NCI-H2107 treated with DMSO at 0.1 percent for 48 hours (cell line): ENCODE data around the gene UBE2L3.
"Not testable (repeated sequence)": the region's sequence is repeated elsewhere in the genome, so short reads cannot be mapped to it uniquely, and the experiment has no call there.

Experiments
- DNase-seq: peaks from one replicate; lab custom pipeline; 2025; ENCODE audit not compliant: unreplicated experiment; lab: John Stamatoyannopoulos, UW

Gene UBE2L3

DNA sequence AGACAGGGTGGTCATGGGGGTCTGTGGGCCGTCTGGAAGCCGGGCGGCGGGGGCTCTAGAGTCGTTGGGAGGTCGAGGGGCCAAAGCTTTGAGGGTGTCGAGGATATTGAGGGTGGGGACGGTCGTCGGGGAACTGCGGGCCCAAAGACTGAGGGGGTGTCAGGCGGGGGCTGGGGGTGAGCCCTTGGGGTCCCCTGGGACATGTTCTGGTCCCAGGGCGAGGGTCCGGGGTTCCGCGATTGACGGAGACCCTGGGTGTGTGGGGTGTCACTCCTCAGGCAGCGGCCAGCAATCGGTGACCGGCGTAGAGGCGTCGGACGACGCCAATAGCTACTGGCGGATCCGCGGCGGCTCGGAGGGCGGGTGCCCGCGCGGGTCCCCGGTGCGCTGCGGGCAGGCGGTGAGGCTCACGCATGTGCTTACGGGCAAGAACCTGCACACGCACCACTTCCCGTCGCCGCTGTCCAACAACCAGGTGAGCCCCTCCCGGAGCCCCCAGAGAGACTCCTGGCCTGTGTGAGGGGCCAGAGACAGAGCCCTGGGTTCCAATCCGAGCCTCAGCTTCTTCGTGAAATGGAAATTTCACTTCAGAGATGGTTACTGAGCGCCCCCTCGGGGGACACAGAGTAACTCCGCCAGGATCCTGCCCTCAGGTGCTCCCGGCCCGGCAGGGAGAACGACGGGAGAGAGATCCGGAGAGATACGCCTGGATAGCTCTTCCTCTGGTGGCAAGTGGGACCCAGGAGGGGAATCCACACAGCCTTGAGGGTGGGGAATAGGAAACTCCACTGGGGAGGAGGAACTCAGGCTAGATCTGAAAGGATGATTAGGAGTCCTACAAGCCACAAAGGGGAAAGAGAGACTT lies 75.3 kb downstream of the UBE2L3 start:
- DNase-seq: no peak

- no peak for DNase-seq
Observed at GRCh38 chr22:21643533-21644357, 76.2 kb downstream of the UBE2L3 start.

GRCh38 chr22:21645513-21645912 lies 78.0 kb downstream of the UBE2L3 start:
- not testable (repeated sequence) for DNase-seq

DNA sequence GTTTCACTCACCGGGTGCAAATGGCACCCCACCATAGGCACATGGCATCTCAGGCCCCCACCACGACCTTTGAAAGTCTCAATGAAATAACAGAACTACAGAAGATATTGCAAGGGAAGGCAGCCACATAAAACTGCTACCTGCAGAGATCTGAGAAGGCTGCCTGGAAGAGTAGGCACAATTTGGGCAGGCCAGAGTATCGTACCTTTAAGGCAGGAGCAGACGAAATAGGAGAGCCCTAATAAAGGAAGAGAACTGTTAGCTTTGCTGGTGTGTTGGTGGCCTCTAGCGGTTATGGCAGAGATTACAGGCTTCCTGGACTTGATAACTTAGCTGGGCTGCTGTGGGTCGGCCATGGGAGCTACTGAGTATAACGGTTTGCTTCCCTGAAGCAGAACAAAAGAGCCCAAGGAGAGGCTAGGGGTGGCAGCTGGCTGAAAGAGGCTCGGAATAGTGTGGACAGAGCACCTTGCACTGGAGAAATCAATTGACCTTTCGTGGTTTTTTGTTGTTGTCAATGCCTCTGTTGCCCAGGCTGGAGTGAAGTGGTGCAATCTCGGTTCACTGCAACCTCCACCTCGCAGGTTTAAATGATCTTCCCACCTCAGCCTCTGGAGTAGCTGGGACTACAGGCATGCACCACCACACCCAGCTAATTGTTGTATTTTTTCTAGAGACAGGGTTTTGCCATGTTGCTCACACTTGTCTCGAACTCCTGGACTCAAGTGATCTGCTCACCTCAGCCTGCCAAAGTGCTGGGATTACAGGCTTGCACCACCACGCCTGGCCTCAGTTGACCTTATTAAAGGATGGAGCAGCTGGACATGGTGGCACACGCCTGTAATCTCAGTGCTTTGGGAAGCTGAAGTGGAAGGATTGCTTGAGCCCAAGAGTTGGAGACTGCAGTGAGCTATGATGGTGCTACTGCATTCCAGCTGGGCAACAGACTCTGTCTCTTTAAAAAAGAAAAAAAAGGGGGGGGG lies 79.4 kb downstream of the UBE2L3 start:
- peak; percentile 53 for DNase-seq

DNA sequence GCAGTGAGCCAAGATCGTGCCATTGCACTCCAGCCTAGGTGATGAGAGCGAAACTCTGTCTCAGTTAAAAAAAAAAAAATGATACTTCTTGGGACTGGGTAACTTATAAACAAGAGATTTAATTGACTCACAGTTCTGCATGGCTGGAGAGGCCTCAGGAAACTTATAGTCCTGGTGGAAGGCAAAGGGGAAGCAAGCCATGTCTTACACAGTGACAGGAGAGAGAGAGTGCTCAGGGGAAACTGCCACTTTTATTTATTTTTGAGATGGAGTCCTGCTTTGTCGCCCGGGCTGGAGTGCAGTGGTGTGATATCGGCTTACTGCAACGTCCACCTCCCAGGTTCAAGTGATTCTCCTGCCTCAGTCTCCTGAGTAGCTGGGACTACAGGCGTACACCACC lies 82.8 kb downstream of the UBE2L3 start:
- DNase-seq: no peak

DNA sequence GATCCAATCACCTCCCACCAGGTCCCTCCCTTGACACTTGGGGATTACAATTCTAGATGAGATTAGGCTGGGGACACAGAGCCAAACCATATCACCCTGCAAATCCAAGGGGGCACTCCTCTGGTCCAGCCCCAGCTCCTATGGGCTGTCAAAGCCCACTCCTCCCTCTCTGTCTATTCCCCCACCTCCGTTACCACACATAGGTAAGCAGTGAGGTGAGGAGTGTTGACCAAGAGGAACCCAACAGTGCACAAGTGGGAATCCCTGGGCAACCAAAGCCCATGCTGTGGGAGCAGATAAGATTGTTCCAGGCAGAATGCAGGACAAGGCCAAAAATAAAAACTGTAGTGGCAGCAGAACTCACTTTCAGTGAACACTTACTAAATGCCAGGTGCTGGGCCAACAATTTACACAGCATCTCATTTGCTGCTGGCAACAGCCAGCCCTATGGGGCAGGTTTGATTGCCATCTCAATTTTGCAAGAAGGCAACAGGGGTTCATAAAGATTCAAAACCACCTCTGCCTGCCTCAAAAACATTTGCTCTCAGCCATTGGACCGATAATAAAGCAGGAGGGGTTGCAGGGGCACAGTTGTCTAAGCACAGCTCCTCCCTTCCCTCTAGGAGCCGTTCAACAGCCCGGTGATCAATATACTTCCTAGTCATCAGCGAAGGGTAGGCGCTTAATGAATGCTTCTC lies 83.5 kb downstream of the UBE2L3 start:
- DNase-seq: no peak

DNA sequence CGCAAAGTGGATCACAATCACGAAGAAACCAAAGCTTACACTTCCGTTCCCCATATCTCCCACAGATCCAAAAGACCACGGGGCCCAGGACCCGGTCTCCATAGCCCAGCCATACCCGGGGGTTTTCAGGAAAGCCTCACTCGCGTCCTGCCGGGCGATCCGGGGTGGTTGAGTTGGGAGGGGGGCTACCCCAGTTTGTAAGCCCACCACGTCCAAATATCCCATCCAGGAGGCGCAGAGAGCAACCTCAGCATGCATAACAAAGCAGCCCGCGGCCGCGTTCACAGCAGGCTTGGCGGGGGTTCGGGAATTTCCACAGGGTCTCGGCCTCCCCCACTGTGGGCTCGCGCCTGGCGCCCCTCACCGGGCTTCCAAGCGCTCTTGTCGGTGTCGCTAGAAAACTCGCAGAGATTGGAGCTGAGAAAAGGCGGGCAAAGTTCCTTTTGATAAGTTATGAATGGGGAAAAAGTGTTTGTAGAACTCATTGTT lies 84.1 kb downstream of the UBE2L3 start:
- no peak for DNase-seq

DNA sequence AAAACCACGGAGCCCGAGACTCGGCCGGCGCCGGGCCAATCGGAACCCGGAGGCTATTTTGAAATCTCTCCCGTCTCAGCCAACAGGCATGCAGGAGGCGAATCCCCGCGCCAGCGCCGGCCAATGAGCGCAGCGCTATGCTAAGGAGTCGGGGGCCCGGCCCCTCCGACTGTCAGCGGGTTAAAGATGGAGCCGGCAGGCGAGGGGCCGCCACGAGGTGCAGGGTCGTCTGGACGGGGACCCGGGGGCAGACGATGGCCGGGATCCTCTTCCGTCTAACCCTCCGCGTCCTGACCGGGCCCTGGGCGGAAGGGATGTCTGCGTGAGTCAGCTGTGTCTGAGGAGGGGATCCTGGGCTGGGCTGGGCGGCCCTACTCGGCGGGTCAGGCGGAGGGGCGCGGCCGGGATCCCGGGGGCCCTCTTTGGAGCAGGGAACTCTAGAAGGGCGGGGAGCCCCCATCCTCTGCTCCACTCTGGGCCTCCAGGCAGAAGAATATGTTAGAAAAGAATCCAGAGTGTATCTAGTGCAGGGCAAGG lies 84.6 kb downstream of the UBE2L3 start:
- DNase-seq: peak; percentile 71

DNA sequence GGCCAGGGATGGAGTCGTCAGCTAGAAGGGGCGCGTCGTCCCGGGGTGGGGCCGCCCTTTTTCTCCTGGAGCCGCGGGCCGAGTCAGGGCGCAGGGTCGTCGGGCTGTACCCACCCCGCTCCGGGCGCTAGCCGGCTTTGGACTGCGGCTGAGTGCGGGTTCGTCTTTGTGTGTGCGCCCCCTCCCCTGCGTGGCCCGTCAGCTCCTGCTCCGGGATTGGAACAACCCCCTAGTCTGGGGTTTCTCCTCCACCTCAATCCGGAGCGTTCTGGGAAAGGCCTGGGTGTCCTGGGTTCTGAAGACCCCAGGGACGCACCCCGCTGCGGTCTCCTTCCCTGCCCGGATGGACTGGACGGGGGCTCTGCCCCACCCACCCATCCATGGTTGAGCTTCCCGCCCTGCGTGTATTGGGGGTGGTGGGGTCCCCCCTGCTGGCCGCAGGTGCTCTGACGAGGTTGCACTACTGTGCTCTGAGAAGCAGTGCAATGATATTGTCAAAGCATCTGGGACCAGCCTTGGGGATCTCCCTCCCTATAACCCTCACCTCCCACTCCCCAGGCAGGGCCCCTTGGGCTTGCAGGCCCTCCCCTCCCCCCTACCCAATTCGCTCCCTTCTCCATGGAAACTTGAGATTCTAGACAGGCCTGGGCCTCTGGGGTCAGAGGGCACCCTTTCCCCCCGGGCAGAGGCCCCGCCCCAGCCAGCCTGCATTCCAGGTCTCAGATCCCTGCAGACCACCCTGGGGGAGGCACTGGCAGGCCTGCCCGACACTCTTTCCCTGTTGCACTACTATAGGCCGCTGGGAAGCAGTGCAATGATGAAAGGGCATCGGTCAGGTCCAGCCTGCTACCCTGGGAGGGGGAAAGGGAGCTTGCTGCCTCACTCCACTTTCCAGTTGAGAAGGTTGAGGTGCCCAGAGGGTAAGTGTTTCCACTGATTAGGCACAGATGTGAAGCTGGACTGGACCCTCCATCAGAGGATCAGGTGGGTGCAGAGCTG lies 85.3 kb downstream of the UBE2L3 start:
- no peak for DNase-seq

GRCh38 chr22:21657020-21657359 lies 89.5 kb downstream of the UBE2L3 start:
- no peak for DNase-seq

DNA sequence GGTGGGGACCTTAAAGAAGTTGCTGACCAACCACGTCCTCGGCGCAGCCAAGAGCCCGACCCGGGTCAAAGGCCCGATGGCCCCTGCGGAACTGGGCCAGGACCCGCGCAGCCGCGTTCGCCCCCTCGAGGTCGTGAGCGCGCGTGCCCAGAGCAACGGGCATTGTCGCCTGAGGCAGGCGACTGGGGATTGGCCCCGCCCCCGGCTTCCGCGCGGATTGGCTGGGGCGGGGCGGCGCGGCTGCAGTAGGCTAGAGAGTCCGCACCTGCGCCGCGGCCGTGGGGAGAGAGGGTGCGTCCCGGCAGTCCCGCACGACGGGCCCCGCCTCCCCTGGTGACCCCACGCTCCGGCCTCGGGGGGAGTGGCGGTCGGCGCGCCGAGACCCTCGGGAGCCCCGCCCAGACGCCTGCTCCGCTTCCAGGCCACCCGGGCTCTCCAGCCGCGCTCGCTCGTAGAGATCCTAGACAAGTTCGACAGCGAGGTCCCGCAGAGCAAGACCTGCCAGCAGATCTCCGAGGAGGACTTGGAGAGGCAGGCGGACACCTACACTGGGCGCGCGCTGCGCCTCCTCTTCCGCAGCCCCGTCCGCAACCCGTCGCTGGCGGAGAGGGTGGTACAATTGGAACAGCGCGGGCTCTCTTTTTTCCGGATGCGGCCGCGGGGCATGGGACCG lies 90.0 kb downstream of the UBE2L3 start:
- DNase-seq: peak; percentile 49

- DNase-seq: no peak
Observed at GRCh38 chr22:21659864-21660525, 92.5 kb downstream of the UBE2L3 start.

DNA sequence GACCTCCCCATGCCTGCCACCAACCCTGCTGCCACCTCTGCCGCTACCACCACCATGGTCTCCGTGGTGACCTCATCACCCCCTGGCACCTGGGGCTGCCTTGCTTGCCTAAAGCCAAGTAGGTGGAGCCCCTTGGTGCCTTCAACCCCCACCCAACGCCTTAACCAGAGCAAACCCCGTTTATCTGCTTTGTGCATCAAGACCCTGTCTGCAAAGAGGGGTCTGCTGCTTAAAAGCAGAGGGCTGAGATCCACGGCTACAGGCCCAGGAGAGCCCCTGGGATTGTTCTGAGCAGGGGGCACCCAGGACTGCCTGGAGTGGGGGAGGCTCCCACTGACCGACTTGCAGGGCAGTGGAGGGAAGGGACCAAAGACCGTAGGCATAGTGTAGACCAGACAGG lies 93.4 kb downstream of the UBE2L3 start:
- no peak for DNase-seq

- no peak for DNase-seq
Observed at GRCh38 chr22:21661991-21662390, 94.5 kb downstream of the UBE2L3 start.

- DNase-seq: no peak
Observed at GRCh38 chr22:21663738-21664137, 96.2 kb downstream of the UBE2L3 start.

- DNase-seq: no peak
Observed at GRCh38 chr22:21665047-21665851, 97.7 kb downstream of the UBE2L3 start.

DNA sequence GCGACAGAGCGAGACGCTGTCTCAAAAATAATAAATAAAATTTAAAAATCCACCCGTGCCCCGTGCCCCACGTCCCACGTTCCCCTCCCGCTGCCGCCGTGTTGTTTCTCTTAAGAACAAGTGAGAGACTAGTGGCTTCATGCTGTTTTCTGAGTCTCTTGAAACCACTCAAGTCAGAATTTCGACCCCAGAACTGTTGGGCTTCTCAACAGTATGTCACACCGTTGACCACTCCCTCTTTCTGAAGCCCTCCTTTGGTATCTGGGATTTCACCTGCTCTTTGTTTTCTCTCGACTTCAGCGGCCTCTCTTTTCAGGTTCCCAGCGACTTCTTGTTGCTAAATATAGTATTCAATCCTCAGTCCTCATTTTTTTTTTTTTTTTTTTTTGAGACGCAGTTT lies 99.3 kb downstream of the UBE2L3 start:
- DNase-seq: no peak
